NCI-H2196 (cell line): ENCODE results near the gene USO1.
A peak's percentile ranks its signal among the peaks of the same experiment; 100 is the strongest.

Source experiments
- DNase-seq: peaks from one replicate; lab custom pipeline; 2025; ENCODE audit not compliant: unreplicated experiment; lab: John Stamatoyannopoulos, UW

Gene USO1

DNA sequence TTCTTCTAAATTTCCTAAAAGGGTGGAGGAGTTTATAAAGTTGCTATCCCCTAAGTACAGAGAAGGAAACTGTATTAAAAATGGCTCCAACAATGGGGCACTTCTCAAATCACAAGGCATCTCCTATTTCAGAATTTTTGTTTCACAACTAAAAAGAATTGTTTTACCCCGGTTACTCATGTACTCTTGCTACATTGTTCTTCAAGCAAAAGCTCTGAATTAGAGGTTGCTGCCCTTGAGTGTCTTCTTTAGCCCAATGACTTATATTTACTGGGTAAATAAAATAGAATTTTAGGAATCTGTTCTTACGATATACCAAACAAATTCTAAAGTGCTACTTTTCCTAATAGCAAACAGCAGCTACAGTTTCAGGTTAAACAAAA, 110.4 kb downstream of the USO1 start:
- no peak for DNase-seq

- no peak for DNase-seq
Observed at GRCh38 chr4:75841641-75842520, 117.5 kb downstream of the USO1 start.

GRCh38 chr4:75843596-75843995, 119.2 kb downstream of the USO1 start:
- DNase-seq = no peak

DNA sequence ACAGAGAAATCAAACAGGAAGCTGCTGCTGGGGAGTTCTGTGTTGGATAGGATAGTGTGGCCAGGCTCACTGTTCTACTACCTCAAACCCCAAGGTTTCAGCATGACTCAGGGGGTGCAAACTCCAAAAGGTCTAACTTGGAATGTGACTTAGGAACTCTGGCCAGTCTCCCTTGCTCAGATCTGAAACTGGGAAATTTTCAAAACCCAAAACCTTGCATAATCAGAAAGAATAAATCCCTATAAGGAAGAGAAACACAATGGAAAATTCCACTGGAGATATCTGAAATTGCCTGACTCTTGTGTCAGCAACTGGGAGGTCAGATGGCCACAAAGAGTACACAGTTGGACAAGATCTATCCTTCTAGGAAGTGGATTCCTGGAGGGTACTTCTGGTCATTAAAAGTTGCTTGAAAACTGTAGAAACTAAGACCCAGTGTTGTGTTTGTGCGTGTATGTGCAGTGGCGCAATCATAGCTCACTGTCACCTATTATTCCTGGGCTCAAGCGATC, 119.8 kb downstream of the USO1 start:
- no peak for DNase-seq

DNA sequence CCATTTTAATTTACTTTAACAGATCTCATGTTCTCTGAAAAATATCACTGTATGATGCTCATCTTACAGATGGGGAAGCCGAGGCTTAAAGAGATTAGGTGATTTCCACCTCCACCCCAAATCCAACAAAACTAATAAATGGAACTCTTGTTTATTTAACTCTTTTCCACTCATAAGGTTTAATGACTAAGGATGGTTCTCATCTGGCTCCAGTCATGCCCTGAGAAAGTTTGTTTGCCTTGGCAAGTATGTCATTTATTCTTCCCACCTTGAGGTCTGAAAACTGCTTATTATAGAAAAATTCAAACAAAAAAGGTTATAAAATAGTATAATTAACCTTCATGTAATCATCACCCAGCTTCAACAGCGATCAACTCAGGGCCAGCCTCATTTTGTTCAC, 121.6 kb downstream of the USO1 start:
- no peak for DNase-seq

GRCh38 chr4:75848171-75848760, 123.9 kb downstream of the USO1 start:
- peak; percentile 38 for DNase-seq

- DNase-seq = no peak
Observed at GRCh38 chr4:75848891-75849290, 124.5 kb downstream of the USO1 start.

- no peak for DNase-seq
Observed at GRCh38 chr4:75849461-75849860, 125.1 kb downstream of the USO1 start.

DNA sequence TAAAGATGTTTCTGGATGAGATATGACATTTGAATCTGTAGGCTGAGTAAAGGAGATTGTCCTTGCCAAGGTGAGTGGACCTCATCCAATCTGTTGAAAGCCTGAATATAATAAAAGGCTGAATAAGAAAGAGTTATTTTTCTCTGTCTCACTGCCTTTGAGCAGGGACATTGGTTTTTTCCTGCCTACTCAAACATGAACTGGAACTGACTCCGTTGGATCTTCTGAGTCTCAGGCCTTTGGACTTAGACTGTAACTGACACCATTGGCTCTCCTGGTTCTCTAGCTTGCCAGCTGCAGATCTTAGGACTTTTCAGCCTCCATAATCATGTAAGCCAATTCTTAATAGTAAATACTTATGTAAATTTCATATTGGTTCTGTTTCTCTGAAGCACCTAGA, 134.3 kb downstream of the USO1 start:
- no peak for DNase-seq

GRCh38 chr4:75860606-75861005, 136.2 kb downstream of the USO1 start:
- DNase-seq = no peak
